Stimulated activated CD8-positive, alpha-beta memory T cell treated with anti-CD3 and anti-CD28 coated beads, Interleukin-2, amount 100 ng/mL, for 1 hour (primary cell): ENCODE data around the gene CDY1B.
"Not testable (repeated sequence)": the region's sequence is repeated elsewhere in the genome, so short reads cannot be mapped to it uniquely, and the experiment has no call there.

ENCODE experiments used
- DNase-seq, 2 donors: peaks; one replicate each; pipeline ENCODE4 v3.0.0-alpha.2; 2020; ENCODE audit warnings: low read depth in 2 of 2

The CDY1B gene, protein sequence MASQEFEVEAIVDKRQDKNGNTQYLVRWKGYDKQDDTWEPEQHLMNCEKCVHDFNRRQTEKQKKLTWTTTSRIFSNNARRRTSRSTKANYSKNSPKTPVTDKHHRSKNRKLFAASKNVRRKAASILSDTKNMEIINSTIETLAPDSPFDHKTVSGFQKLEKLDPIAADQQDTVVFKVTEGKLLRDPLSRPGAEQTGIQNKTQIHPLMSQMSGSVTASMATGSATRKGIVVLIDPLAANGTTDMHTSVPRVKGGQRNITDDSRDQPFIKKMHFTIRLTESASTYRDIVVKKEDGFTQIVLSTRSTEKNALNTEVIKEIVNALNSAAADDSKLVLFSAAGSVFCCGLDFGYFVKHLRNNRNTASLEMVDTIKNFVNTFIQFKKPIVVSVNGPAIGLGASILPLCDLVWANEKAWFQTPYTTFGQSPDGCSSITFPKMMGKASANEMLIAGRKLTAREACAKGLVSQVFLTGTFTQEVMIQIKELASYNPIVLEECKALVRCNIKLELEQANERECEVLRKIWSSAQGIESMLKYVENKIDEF

DNA sequence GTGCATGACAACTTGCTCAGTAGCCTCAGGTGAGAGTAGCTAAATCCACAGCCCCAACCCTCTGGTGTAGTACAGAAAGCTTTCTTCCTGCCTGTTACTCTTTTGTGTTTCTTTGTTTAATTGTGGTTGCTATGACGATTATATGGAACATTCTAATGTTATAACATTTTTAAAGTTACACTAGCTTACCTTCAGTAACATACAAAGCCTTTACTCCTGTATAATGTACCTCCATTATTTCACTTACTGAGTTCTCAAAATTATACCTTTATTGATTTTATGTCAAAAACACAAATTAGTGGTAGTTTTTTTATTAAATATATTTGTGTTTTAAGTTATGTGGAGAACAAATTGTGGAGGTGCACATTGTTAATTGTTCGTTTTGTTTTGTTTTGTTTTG is at the start of gene CDY1B:
Gene CDY1B, minus strand, starts transcription at position 101 of the 400 bp plus-strand sequence. CDS start 331 bp downstream, outside the sequence.
- DNase-seq: not testable (repeated sequence)

DNA sequence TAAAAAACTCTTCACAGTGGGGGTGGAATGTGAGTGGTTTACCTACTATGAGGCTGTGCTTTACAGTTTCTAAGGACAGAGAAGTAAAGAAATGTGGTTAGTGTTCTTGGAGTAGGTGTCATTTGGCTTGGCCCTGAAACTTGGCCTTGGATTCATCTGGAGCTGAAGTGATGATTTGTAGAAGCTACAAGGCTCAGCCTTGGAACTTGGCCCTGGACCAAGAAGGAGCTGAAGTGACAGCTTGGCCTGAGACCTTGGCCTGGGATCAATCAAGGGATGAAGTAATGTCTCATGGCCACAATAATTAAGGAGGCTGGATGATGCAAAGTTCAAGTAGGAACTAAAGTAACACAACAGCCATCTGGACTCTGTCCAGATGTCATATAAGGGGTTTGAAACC is 1.7 kb upstream of the CDY1B start:
- not testable (repeated sequence) for DNase-seq

DNA sequence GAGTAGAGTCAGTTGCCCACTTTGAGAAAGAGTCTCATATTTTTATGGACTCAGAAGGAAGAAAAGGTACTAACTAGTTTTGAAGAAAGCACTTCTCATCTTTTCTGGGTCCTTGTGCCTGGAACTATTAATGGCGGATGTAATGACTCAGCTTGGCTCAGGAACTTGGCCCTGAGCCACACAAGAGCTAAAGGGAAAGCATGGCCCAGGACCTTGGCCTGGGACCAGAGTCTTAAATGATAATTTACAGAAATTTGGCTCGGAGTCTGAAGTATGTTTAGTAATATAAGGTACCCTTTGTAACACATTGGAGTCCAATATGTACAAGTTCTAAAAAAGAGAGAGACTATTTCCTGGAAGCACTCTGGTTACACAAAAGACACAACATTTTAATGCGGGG is 4.6 kb downstream of the CDY1B start:
- not testable (repeated sequence) for DNase-seq

DNA sequence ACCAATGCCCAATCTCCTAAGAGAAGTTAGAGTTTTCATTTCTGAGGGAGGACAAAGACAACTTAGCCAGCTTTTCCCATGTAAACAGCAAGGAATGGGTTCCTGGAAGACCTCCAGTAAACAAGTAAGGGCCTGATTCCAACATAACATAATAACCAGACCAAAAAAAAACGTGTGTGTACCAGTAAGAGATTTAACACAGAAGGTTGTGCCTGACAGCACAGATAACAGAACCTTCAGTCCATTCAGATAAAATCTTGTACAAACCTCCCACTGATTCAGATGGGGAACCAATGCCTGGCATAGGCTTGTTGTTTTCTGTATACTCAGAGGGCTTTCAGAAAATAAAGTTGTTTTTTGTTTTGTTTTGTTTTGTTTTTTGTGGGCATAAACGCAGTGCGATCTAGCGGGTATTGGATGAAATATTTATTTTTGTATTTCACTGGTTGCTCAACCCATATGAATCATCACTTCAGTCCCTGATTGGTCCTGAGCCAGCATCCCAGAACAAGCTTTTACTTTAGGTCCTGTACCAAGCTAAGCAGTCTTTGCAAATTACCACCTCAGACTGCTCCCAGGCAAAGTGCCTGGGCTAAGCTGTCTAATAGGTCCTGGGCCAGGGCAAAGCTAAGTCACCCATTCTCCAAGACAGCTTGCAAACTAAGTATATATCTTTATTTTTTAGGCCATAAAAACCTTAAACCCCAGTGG is 8.7 kb downstream of the CDY1B start:
- DNase-seq: not testable (repeated sequence)

DNA sequence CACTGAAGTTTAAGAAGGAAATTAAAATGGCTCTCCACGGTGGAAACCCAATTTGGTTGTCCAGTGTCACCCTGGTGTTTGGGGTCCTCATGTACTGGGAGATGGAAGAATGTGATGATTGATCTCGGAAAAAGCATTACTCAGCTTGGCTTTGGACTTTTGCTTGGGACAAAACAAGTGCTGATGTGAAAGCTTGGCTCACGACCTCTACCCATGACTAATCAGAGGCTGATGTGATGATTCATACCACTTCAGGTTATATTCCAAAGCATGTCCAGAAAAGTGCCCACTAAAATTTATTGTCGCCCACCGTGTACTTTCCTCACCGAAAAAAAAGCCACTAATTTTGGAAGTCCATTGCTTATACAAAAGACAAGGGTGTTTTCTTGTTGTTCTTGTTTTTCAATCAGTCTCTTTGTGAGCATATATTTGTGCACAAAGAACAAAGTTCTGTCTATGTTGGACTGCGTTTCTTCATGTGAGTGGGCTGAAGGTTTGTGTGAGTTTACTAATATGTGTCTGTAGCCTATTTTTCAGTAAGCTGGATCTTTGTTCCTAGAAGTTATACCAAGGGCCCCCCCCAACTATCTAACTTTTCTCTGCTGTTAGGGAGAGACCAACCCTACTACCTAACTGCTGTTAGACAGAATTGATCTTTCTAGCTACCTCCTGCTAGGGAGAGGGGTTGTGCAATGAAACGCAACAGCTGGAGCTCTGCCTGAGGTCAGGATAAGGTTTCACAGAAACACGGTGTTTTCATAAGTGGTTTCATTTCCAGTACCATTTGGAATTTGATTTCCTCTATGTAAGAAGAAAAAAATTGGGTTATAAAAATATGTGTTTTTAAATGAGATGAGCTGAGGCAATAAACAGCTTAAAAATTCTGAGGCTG is 21.4 kb downstream of the CDY1B start:
- not testable (repeated sequence) for DNase-seq
